NK-92 treated with Interleukin-12 subunit alpha and Interleukin-12 subunit beta, amount 100 ng/mL, for 24 hours (cell line): ENCODE results near the gene PSMD2.

Experiments
- DNase-seq: peaks from one replicate; lab custom pipeline; 2025; lab: John Stamatoyannopoulos, UW

Gene PSMD2

DNA sequence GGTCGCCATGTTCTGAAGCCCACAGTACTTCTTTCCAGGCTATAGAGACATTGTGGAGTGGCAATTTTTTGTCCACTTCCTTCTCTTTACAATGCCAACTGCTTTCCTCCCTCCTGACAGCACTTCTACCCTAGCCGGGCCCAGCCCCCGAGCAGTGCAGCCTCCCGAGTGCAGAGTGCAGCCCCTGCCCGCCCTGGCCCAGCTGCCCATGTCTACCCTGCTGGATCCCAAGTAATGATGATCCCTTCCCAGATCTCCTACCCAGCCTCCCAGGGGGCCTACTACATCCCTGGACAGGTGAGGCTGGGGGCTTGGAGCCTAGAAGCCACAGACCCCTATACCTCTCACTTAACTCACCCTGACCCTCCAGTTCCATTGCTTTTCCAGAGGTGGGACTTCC, 18.2 kb downstream of the PSMD2 start:
- DNase-seq, result no peak

DNA sequence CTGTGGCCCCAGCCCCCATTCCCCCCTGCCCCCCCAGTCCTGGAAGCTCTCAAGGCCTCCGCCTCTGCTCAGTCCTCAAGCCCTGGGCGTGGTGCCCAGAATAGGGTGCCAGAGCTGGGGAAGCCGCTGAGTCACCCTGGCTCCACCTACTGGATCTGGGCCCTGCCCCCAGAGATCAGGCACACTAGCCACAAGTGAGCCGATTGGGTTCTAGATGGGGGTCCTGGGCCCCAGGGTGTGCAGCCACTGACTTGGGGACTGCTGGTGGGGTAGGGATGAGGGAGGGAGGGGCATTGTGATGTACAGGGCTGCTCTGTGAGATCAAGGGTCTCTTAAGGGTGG, 21.0 kb downstream of the PSMD2 start:
- DNase-seq, result no peak

DNA sequence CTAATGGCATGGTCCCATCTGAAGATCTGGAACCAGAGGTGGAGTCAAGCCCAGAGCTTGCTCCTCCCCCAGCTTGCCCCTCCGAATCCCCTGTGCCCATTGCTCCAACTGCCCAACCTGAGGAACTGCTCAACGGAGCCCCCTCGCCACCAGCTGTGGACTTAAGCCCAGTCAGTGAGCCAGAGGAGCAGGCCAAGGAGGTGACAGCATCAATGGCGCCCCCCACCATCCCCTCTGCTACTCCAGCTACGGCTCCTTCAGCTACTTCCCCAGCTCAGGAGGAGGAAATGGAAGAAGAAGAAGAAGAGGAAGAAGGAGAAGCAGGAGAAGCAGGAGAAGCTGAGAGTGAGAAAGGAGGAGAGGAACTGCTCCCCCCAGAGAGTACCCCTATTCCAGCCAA, 22.6 kb downstream of the PSMD2 start:
- no peak for DNase-seq

DNA sequence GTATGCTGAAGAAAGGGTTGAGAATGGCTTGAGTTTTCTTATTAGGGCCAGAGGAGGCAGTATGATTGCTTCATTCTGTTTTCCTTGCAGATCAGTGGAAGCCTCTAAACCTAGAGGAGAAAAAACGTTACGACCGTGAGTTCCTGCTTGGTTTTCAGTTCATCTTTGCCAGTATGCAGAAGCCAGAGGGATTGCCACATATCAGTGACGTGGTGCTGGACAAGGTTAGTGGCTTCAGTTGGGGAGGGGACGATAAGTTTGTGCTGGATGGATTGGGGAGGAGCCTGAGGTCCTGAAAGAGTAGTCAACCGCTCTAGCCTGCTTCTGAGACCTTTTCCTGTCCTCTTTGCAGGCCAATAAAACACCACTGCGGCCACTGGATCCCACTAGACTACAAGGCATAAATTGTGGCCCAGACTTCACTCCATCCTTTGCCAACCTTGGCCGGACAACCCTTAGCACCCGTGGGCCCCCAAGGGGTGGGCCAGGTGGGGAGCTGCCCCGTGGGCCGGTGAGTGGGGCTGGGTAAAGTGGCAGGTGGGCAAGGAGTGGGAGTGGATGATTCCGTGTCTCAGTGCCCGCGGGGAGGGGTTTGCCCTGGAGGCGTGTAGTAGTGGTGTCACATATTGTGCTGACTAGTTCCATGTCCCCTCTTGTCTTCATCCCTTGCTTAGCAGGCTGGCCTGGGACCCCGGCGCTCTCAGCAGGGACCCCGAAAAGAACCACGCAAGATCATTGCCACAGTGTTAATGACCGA, 23.9 kb downstream of the PSMD2 start:
- DNase-seq, result no peak

DNA sequence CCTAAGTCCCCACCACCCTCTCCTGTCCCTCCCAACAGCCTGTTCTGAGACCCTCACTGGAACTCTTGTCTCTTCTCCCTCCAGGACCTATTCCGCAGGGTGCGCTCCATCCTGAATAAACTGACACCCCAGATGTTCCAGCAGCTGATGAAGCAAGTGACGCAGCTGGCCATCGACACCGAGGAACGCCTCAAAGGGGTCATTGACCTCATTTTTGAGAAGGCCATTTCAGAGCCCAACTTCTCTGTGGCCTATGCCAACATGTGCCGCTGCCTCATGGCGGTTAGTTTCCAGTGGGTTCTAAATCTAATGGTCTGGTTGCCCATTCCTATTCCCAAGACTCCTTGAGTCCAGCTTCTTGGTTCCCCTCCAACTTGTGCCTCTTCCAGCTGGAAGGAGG, 24.7 kb downstream of the PSMD2 start:
- DNase-seq, result no peak

DNA sequence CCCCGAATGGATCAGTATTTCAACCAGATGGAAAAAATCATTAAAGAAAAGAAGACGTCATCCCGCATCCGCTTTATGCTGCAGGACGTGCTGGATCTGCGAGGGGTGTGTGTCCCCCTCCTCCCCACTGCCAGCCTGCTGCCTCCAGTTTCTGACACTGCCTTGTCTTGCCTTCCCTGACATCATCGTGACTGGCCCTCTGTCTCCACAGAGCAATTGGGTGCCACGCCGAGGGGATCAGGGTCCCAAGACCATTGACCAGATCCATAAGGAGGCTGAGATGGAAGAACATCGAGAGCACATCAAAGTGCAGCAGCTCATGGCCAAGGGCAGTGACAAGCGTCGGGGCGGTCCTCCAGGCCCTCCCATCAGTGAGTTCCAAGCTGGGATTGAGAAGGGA, 26.2 kb downstream of the PSMD2 start:
- no peak for DNase-seq

DNA sequence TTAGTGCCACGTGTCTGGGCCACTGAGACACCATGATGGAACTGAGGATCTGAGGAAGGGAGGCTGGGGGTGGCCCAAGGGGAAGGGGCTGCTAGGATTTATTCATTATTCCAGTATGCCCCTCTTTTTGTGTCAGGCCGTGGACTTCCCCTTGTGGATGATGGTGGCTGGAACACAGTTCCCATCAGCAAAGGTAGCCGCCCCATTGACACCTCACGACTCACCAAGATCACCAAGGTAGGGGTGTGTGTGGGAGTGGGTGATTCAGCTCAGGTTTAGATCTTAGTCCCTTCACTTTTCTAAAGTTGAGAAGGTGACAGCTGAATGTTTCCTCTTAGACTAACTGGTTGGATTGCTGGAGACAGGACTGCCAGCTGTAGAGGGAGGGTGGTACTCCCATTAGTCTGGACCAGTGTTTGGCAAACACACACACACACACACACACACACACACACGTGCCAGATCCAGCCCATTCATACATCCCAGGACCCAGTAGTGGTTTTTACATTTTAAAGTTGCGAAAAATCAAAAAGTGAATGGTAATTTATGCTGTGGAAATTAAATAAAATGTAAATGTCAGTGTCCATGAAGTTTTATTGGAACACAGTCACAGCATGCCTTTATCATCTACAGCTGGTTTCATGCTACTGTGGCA, 26.8 kb downstream of the PSMD2 start:
- no peak for DNase-seq

DNA sequence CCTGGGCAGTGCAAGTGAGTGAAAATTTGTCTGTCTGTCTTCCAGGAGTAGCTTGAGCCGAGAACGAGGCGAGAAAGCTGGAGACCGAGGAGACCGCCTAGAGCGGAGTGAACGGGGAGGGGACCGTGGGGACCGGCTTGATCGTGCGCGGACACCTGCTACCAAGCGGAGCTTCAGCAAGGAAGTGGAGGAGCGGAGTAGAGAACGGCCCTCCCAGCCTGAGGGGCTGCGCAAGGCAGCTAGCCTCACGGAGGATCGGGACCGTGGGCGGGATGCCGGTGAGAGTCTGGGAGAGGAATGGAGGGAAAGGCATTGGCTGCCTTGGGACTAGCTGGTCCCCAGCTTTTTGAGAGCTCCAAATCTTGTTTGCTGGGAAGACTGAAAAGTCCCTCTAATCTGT, 28.1 kb downstream of the PSMD2 start:
- DNase-seq, result no peak

DNA sequence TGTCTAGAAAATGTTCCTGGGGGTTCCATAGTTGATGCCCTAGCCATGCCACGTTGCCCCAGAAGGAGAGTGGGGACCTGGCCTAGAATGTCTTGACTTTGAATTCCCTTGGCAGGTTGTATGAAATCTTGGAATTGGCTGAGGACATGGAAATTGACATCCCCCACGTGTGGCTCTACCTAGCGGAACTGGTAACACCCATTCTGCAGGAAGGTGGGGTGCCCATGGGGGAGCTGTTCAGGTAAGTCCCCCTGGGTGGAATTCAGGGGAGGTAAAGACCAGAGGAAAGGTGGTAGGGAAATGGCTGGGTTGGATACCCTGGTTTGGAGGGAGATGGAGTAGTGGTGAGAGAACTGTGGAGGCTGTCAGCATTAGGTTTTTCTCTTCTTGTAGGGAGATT, 29.5 kb downstream of the PSMD2 start:
- DNase-seq, result no peak

DNA sequence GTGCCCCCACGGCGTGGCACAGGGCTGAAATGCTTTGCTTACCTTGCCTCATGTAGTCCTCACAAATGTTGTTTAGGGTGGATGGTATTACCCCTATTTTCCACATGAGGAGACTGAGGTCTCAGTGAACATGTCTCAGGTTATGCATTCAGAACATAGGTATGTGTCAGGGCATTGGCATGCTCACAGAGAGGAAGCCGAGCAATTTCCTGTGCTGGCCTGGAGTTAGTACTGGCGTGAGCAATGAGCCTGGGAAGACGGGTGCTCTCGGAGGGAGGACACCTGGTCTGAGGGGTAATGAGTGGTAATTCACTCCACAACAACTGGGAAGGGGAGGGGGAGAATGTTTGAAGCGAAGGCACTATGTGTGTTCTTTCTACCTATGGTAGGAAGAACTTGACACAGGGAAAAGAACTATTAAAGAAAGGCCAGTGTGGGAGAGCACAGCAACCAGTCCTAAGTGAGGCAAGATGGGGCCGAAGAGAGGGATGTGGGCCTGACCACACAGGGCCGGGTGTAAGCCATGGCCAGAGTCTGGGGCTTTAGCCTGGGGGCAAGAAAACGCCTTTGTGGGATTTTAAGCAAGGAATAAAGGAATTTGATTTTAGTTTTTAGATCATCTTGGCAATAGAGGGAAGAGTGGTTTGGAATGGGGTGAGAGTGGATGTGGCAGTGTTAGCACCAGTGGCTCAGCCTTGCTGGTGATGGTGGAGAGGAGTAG, 33.5 kb downstream of the PSMD2 start:
- DNase-seq, result no peak

DNA sequence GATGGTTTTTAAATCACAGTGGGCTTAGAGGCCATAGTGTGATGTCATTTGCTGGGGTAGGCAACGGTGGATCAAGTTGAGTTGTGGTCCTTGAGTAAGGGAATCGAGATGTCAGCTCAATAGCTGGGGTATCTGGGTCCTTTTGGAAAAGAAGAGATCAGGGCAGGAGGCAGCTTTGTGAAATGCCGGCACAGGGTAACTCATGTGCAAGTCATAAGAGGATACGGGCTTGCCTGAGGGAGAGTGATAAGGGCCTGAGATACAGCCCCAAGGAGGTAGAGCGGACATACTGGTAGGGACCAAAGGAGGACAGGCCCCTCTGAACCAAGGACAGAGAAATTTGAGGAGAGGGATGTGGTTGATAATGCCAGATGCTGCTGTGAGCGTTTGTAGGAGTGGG, 34.1 kb downstream of the PSMD2 start:
- DNase-seq, result no peak

DNA sequence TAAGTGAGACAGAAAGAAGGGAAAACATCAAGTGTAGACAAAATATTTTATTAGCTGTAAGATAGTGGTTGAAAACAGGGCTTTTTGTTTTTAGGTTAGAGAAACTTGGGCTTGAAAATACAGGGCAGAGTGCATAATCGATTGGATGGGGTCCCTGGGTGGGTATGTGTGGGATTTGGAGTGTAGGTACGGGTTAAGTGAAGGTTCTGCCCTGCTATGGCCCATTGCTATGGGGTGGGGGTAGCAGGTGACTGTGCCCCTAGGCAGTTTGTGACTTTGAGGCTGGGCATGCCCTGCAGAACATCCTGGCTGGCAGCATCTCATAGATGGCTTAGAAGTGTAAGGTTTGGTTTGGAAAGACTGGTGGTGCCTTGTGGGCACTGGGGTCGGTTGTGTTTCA, 34.7 kb downstream of the PSMD2 start:
- DNase-seq, result no peak

DNA sequence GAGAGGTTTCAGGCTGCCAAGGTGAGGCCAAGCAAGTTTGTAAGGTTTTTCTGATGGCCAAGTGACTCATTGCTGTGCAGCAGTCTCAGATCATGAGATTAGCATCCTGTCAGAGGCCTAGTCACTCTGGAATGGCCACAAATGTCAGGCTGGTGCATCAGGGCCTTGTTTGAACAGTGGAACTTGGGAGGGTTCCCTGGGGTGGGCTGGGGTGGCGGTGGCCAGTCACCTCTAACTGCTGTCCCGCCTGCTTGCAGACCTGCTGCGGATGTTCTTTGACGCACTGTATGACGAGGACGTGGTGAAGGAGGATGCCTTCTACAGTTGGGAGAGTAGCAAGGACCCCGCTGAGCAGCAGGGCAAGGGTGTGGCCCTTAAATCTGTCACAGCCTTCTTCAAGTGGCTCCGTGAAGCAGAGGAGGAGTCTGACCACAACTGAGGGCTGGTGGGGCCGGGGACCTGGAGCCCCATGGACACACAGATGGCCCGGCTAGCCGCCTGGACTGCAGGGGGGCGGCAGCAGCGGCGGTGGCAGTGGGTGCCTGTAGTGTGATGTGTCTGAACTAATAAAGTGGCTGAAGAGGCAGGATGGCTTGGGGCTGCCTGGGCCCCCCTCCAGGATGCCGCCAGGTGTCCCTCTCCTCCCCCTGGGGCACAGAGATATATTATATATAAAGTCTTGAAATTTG, 35.6 kb downstream of the PSMD2 start:
- DNase-seq, result peak; percentile 23

DNA sequence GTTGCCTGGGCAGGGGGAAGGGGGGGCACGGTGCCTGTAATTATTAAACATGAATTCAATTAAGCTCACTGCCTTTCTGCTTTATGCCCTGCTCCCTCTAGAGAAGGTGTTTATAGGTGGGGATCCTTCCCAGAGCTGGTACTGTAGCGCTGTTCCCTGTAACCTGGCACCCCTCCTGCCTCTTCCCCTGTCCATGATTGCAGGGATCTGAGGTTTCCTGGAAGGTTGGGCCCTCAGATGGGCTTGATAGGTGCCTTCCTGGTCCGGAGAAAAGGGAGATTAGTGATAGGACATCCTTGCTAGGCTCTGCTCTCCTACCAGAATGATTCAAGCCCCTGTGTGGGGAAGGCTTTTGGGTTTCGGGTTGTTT, 36.2 kb downstream of the PSMD2 start:
- no peak for DNase-seq

DNA sequence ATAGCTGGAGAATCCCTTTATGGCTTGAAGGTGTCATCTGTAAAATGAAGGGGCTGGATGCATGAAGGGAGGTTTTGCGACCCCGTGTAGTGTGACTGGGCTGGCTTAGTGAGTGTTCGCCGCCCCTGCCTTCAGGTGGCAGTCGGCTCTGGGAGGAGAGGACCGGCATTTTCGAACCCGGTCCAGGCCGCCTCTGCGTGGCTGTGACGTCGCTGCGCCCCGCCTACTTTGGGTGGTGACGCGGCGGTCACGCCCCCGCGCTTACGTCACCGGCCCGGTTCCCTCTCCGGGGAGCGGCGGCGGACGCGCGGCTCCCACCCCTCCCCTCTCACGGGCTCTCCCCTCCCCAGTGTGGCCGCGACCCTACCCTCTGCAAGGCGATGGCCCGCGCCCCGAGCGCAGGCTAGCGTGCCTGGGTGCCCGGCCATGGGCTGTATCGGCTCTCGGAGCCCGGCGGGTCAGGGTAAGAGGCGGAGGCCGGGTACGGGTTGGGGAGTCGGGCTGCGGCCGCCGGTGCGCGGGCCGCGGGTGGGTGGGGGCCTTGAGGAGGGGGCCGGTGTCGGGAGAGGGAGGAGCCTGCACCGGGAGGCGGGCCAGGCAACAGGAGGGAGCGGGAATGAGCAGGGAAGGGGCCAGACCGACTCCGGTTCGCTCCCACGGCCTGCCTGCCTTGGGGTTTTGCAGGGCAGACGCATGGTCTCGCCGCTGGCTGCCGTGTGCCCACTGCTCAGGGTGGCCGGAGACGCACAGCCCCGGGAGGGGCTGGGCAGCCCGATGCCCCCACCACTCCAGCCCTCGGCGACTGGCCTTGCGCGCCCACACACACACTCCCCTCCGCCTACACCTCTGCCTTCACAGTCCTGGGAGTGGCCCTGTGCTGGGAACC, 36.9 kb downstream of the PSMD2 start:
- no peak for DNase-seq

DNA sequence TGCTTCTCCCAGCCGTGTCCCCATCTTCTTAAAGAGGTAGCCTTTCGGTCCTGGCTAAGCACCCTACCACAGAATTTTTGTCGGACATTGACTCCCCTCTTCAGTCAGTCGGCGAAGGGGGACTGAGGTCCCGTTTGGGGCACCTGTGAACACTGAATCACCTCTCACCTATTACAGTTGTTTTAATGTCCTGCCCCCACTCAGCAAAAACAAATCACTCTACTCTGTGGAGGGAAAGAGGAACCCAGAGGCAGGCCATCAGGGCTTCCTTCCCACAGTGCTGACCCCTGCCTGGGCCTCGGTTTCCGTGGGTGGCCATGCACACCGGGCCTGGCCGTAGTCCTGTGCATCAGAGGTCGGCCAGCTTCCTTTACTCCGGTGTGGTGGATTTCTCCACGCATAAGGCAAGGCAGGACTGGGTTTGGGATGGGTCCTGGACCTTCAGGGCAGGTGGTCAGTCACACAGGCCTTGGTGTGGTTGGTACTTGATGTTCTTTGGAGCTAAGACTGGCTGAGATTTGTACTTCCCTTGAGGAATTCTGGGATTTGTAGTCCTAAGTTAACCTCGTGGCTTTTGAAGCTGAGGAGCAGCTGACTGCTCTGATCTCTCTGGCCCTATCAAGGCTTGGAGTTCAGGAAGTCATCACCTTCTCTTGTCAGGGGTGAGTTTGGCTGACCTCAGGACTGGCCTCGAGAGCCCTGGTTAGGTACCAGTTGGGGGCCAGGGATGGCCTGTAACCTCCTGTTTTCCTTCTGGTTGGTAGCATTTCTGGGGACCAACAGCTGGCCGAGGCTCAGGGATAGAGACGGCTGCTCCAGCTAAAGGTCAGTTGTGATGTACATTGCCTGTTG, 37.7 kb downstream of the PSMD2 start:
- no peak for DNase-seq

DNA sequence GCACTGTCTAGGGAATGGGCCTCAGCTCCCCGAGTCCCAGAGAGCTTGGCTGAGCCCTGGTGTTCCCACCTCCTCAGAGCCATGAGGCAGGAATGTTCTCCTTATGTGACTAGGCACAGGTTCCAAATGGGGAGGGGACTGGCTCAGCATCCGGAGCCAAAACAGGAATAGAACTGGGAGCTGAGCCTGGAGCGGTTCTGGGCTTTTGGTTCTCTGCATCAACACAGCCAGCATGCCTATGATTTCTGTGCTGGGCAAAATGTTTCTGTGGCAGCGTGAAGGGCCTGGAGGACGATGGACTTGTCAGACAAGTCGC, 38.3 kb downstream of the PSMD2 start, which contains the start of gene FAM131A:
Gene FAM131A, plus strand, starts transcription at position 202 of the 316 bp plus-strand sequence. Its CDS starts 31 bp downstream, at position 233.
- DNase-seq, result no peak

DNA sequence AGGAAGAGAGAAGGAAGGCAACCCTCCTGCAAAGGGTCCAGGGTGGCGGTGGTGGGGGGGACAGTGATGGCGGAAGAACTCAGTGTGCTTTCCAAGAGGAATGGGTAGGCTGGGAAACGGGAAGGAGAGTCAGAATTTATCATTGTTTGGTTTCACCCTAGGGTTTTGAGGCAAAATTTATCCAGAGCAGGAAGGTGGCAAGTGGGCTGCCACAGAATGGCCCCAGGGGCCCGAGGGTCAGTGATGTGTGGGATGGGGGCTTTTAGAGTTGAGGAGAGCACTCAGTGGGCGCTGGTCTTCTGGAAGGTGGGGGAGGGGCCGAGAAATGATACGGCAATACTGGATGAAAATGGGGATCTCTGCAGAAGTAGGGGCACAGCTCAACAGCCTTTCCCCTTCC, 38.9 kb downstream of the PSMD2 start:
- no peak for DNase-seq

DNA sequence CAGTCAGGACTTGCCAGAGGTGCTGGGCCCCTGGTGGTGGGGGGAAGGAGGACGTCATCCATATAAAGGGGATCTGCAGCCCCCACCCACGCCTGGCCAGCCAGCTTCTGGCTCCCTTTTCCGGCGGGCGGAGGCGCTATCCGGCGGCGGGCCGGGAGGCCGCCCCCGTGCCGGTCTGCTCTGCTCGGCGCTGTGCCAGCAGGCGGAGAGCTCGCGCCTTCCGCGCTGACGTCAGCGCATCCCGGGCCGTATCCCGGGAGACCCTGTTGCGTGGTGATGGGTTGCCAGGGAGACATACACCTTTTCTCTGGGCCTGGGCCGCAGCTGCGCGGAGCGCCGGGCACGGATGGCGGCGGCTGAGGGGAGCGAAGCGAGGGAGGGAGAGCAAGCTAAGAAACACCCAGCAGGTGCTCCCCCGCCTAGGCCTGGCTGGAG, 39.5 kb downstream of the PSMD2 start:
- DNase-seq, result no peak

DNA sequence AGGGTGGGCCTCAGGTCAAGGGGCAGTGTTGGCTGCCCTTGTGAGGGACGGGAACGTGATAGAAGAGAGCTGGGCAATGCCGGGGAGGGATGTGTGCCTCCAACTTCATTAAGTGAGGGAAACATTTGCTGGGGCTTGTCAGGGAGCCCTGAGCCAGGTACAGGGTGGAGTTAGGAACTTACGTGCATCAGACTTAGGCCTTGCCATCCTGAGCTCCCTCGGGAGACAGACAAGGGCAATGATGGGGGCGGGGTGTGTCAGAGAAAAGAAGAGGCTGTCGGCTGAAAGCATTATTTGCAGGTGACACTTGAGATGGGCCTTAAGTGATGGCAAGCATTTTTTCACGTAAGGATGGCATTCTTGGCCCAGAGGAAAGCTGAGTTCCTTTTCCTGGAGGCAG, 40.0 kb downstream of the PSMD2 start:
- no peak for DNase-seq
